GM21526 (cell line): ENCODE data around the gene MCL1.
"Not testable (repeated sequence)": the region's sequence is repeated elsewhere in the genome, so short reads cannot be mapped to it uniquely, and the experiment has no call there.

Experiments
- ATAC-seq: cut with Tn5 transposase; IDR thresholded peaks from one replicate; pipeline ENCODE4 v1.9.1; 2021; ENCODE audit warnings: moderate library complexity; ENCODE audit not compliant: unreplicated experiment, low FRiP score

MCL1 gene

GRCh38 chr1:150579110-150579944 is at the start of gene MCL1:
TSS of gene MCL1 (minus strand) at chr1:150579610. CDS start at chr1:150579530, 80 bp downstream.
- peak; percentile 85 for ATAC-seq

DNA sequence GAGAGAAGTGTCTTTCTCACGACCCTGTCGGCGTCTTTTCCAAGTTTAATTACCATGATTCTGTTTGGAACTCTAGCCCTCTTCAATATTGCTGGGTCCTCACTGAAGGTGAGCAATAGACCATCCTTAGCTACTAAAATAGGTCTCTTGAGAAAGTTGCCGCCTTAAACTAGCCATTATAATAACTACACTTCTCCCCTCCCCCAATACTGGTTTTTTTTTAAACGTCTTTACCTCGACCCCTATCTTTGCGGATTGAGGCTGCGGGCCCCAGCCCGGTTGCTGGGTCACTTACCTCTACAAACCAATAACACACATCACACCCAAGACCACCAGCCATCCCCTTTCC is 49.3 kb upstream of the MCL1 start:
- no peak for ATAC-seq

DNA sequence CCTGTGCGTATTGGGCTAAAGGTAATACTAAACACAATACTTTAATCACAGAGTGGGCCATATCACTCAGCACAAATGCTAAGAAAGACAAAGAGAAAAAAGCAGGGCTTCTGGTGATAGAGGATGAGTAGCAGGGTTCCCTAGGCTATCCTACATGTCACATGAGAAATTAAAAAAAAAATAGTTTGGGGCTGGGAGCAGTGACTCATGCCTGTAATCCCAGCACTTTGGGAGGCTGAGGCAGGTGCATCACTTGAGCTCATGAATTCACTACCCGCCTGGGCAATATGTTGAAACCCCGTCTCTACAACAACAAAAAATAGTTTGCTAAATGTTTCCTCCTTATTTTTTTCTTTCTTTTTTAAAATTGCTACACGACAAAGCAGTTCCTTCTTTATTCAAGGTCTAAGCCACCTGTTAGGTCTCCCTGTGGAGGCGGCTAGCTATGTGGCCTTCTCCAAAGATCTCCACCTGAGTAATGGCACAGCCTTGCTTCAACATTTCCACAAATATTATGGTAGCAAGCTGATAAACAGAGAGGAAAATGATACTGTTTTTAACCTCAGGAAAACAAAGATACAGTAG is 48.5 kb upstream of the MCL1 start:
- ATAC-seq, result no peak

DNA sequence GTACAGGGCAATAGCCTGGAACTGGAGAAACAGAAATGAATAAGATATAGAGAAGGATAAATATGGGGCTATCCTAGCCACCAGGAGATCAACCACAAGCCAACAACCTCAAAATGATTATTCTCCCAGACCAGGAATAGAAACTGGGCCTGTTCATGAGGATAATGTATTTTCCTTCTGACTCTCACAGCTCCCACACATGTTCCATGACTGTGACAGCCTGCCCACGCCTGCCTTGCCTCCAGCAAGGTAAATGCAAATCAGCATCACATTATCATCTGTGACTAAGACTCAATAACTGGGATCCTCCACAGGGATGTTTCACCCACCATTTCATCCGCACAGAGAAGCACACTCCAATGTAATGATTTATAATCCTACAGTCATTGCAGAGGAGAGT is 46.7 kb upstream of the MCL1 start:
- no peak for ATAC-seq

DNA sequence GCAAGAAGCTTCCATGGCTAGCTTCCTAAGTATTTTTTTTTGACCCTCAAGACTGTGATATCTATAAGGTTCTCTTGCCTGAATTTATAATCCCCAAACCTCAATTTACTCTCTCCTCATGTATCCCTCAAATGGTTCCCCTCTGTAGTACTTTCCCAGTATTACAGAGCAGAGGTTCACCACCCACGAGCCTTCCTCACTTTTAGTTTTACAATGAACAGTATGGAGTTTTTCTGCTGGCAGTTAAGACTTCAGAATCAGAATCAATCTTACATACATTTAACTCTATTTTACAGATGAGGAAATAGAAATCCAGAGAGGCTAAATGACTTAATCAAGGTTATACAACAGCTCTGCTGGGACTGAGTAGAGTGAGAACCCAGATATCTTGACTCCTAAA is 45.1 kb upstream of the MCL1 start:
- not testable (repeated sequence) for ATAC-seq

DNA sequence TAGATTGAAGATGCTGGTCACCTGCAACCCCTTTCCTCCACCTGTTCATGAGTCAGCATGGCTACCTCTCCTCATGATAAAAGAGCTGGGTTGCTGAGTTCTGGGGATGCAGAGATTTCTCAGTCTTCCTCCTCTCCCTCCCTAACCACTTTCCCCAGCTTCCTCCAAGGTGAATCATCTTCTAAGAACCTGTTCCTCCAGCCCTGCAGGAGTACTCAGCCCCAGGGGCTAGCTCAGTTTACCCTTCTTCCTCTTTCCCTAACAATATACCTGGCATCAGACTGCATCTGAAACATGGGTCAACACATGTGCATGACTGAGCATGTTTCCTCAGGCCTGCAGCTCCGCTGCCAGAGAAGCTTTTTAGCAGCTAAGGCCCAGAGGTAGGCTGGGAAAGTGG is 44.7 kb upstream of the MCL1 start:
- ATAC-seq, result not testable (repeated sequence)

DNA sequence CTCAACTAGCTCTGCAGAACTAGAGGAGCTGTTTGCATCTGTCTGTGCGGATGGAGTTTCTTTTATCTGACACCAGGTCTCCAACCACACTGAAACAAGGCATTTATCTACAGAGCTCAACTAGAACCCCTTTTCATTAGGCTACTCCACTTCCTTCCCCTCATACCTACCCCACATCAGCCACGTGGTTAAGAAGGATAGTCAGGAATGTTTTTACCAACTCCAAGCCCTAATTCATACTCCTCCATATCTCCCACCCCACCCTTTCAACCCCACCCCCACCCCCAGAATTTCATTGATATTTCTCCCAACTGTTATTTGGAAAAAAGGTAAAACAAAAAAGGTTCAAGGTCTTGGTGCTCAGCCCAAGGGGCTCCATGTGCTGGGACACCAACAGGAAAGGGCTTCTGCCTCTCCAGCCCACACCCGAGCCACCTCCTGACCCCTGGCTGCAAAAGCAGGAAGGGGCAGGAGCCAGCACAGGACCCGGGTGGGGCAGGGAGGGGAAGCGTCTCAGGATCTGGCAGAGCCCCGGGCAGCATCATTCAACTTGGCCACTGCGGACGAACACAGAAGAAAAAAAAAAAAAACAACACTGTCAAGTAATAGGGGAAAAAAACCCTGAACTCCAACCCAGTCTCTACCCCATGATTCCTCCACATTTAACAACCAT is 43.0 kb upstream of the MCL1 start:
- ATAC-seq, result no peak

DNA sequence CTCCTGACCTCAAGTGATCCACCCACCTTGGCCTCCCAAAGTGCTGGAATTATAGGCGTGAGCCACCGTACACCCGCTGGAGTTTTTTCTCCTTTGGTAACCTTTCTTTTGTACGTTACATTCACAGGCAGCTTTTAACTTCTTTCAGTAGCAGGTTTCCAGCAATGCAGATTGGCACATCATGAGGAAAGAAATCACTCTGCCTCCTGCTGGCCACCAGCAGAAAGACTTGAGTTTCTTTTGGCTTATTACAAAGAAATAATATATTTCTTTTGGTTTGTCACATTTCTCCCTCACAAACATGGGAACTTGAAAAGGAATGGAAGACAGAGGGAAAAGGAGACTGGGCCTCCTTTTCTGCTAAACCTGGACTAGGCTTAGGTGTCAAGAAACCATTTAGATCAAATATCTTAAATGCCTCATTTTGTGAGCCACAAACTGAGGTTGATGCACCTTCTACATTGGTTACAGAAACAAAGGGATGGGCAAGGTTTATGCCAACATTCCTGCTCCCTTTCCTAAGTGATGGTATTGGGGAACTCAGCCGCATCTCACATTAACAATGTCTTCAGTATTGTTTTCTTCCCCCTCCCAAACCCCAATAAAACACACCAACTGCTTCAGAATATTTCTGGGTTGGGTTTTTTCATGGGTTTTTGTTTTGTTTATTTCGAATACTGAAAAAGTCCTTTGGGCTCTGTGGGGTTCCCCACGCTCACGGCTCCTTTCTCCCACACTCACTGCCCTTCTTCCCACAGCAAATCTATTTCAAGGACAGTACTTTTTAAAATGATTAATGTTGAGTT is 42.3 kb upstream of the MCL1 start:
- no peak for ATAC-seq

DNA sequence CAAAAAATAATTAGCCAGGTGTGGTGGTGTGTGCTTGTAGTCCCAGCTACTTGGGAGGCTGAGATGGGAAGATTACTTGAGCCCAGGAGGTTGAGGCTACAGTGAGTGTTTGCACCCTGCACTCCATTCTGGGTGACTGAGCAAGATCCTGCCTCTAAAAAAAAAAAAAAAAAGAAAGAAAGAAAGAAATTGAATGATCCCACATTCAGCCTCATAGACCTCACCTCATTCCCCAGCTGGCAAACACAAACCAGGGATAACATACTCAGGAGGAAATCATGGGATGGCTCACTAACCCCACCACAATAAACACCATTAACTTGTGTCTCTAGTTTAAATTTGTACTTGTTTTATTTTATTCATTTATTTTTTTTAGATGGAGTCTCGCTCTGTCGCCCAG is 41.5 kb upstream of the MCL1 start:
- no peak for ATAC-seq

DNA sequence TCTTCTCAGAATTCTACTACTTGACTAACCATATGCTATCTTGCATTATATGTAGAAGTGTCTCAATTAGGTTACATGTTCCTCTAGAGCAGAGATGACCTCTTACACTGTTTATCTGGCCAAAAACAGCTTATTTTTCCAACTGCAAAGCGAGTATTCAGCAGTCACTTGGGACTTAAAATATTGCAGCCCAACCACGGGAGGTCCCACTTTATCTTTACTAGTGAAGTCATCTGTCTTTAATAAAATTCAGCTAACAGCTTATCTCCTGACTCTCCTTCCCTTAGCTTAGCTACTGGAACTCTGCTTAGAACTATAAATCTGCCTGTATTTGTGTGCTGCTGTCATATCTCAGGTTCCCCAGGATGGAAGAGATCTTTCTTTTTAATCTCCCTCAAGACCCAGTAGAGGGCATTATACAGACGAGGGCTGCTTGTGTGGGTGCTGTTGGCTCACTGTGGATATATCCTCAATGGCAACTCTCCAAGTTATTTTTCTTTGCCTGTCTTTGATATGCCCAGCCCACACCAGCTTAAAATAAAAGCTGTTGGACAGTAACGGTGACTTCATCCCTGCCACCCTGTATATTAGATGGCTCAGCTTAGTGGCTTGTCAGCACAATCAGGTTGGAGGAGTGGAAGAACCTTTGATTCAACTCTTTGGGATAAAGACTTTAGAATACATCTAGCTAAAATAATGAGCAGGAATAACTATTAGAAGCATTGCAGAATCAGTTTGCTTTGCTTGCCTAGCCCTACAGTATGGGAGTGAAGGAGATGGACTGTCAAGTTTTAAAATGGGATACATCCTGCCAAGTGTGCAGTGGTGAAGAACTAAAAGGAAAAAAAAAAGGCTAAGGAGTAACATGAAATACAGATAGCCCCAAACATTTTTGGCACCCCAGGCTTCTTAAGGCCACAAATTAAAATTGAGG is 40.4 kb upstream of the MCL1 start:
- ATAC-seq, result no peak

GRCh38 chr1:150615346-150616201 is 36.2 kb upstream of the MCL1 start:
- no peak for ATAC-seq

- no peak for ATAC-seq
Observed at GRCh38 chr1:150613061-150613920, 33.9 kb upstream of the MCL1 start.

GRCh38 chr1:150612014-150612345 is 32.6 kb upstream of the MCL1 start:
- ATAC-seq, result no peak

GRCh38 chr1:150610576-150610975 is 31.2 kb upstream of the MCL1 start:
- no peak for ATAC-seq

DNA sequence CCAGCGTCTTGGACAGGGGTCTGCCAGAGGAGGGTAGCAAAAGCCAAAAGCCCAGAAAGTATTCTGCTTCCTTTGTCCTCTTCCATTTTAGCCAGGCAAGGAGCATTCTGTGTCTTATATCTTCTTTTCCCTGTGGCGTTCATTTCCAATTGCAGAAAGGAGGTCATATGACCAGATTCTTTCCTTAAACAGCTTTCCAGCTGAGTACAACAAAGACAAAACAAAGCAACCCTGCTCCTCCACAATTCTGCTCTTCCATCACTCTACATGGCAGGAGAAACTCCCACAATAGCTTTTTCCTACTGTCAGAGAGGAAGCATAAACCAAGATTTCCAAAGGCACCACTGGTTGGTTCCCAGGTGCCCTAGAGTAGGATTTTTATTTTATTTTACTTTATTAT is 30.3 kb upstream of the MCL1 start:
- no peak for ATAC-seq

GRCh38 chr1:150606463-150607142 is 27.2 kb upstream of the MCL1 start:
- ATAC-seq, result no peak

DNA sequence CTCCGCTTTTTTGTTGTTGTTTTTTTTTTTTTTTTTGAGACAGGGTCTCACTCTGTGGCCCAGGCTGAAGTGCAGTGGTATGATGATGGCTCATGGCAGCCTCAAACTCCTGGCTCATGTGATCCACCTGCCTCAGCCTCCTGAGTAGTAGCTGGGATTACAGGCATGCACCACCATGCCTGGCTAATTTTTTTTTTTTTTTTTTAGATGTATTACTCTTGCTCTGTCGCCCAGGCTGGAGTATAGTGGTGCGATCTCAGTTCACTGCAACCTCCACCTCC is 26.0 kb upstream of the MCL1 start:
- ATAC-seq, result not testable (repeated sequence)

DNA sequence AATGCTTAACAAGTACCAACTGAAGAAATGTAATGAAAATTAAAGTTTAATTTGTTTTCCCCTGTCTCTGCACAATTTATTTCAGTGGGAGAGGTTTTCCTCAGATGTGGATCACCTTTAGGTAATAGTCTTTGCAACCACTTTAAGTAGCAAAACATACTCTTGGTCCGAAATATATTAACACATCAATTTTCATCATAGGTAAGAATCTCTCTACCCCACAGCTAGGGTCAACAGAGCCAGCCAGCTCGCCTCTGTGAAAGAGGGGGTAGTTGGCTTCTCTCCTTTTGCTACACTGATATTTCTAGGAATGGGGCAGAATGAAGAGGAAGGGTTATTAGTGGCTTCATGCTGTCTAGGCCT is 24.8 kb upstream of the MCL1 start:
- ATAC-seq, result no peak
